GM18499 (cell line): ENCODE results near the gene CS.
"Not testable (repeated sequence)": the region's sequence is repeated elsewhere in the genome, so short reads cannot be mapped to it uniquely, and the experiment has no call there.

Source experiments
- ATAC-seq: cut with Tn5 transposase; IDR thresholded peaks from one replicate; pipeline ENCODE4 v1.9.1; 2021; ENCODE audit warnings: moderate number of reproducible peaks; ENCODE audit not compliant: insufficient read depth, unreplicated experiment

The CS gene

GRCh38 chr12:56284263-56284662 is 15.9 kb downstream of the CS start:
- not testable (repeated sequence) for ATAC-seq

DNA sequence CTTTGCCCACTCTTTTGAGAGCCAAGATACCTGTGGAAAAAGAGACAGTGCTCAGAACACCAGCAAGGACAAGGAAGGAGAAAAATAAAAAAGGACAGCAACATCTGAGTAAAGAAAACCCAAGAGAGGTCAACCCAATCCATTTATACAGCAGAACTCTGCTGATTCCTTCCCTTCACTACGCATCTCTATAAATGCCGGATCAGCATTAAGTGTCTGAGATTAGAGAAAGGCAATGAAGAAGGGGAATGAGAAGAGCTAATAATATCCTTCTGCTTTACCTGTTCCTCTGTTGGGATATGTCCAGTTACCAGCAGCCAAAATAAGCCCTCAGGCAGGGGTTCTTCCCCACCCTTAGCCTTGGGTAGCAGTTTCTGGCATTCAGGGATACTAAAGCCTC is 17.6 kb downstream of the CS start:
- no peak for ATAC-seq

GRCh38 chr12:56282030-56282429 is 18.1 kb downstream of the CS start:
- no peak for ATAC-seq

- no peak for ATAC-seq
Measured at GRCh38 chr12:56280849-56281248, 19.3 kb downstream of the CS start.

DNA sequence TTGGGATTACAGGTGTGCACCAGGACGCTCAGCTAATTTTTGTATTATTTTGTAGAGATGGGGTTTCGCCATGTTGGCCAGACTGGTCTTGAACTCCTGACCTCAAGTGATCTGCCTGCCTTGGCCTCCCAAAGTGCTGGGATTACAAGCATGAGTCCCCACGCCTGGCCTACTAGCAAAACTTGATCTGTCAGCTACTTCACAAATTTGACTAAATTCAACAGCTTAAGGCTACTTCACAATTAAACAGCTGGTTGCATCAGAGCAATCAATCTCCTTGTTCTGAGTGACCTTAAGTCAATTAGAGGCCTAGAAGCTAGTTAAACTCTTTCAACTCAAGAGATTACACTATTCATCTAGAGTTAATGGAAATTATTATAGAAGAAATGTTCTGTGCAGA is 21.2 kb downstream of the CS start:
- no peak for ATAC-seq

DNA sequence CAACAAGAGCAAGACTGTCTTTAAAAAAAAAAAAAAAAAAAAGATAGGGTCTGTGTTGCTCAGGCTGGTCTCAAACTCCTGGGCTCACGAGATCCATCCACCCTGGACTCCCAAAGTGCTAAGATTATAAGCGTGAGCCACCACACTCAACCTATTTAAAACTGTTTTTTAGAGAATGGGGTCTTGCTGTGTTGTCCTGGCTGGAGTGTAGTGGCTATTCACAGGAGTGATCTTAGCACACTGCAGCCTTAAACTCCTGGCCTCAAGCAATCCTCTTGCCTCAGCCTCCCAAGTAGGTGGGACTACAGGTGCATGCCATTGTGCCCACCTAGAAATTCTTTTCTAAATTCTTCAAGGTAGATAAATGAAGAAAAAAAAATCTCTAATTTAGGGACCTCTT is 25.8 kb downstream of the CS start:
- ATAC-seq = no peak

DNA sequence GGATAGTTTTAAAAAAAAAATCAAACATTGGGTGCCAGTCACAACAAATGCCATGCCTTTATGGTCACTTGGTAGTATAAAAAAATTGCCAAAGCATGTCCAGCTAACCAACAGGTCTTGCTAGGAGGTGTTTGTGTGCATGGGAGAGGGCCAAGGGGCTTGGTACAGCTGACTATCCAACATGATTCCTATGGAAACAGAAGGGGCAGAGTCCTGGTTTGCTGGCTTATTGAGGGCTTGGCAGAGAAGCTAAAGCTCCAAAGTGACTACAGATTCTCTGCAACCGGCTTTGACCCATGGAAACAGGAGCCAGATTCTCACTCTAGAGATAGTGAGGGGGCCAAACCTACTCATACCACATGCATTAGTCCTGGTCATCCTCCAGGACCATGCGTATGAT is 27.7 kb downstream of the CS start:
- not testable (repeated sequence) for ATAC-seq

DNA sequence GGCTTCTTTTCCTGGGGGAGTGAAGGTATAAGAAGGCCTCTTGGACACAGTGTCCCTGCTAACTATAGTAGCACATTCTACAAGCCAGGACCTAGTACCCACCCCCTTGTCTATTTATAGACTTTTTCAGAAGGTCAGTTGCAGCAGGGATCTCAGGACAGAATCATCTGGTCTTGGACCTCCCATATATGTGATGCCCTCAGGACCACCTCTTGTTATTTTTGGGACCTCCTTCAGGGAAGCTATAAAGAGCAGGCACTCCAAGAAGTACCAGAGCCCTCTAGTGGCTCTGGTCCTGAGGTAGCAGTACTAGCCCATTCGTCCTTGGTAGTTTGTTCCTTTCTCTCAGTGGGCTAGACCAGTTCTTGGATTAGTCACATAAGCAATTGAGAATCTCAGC is 29.1 kb downstream of the CS start:
- ATAC-seq = no peak

- ATAC-seq = no peak
Measured at GRCh38 chr12:56267443-56268071, 32.6 kb downstream of the CS start.

GRCh38 chr12:56266693-56267442 is 33.3 kb downstream of the CS start, which contains the start of gene COQ10A:
TSS of gene COQ10A (plus strand) at chr12:56266942. CDS start at chr12:56267119, 177 bp downstream.
- ATAC-seq = no peak

- ATAC-seq = not testable (repeated sequence)
Measured at GRCh38 chr12:56266068-56266692, 34.0 kb downstream of the CS start.

- ATAC-seq = not testable (repeated sequence)
Measured at GRCh38 chr12:56262955-56263354, 37.2 kb downstream of the CS start.

- no peak for ATAC-seq
Measured at GRCh38 chr12:56261503-56262232, 38.5 kb downstream of the CS start.

DNA sequence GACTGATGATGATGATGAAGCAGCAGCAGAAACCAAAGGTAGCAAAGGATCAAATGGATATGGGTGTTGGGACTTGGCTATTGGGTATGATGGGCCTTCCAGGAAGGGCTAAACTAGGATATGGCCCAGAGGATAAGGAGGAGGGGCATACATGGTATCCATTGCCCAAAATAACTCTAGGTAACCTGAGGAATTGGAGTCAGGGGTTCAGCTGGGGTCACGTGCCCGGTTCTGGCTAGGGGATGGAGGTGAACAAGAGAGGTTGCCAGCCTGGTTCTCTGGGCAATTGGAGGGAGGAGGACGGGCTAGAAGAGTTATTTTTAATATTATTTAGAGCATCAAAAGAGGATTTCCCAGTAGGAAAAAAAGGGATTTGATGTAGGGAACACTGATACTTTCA is 39.2 kb downstream of the CS start:
- ATAC-seq = no peak

- ATAC-seq = no peak
Measured at GRCh38 chr12:56260380-56260779, 39.8 kb downstream of the CS start.

- ATAC-seq = no peak
Measured at GRCh38 chr12:56258820-56259183, 41.3 kb downstream of the CS start.

DNA sequence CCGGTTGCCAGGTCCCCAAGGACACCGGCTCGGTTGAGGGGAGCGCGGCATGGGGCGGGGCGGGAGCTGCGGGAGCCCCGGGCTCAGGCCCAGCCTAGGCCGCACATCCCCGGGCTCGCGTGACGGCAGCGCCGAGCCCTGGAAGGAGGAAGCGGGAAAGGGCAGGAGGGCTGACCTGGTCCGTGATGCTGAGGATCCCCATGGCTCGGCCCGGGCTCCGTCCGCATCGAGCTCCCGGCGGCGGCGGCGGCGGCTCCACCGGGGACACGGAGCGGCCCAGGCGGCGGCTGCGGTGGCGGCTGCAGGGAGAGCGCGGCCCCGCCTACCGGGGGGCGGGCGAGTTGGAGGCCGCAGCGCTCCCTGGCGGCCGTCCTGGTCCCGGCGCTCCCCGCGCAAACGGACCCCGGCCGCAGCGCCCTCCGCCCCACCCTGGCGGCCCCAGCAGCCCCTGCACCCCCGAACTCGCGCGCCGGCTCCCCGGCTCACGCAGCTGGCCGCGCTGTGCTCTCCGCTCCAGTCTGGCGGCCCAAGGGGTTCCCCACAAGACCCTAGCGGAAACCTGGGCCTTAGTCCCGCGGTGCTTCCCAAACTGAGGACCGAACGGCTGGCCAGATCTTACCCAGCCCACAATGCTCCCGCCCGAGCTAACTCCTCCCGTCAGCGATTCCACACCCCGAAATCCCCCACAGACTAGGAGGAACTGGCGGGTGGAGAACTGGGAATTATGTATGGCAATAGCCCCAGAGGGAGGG is 41.9 kb downstream of the CS start, which contains the start of gene ANKRD52:
Gene ANKRD52, minus strand, starts transcription at position 317 of the 752 bp plus-strand sequence. Its CDS starts 115 bp downstream, at position 202.
- ATAC-seq = no peak

- no peak for ATAC-seq
Measured at GRCh38 chr12:56257491-56258067, 42.6 kb downstream of the CS start.

DNA sequence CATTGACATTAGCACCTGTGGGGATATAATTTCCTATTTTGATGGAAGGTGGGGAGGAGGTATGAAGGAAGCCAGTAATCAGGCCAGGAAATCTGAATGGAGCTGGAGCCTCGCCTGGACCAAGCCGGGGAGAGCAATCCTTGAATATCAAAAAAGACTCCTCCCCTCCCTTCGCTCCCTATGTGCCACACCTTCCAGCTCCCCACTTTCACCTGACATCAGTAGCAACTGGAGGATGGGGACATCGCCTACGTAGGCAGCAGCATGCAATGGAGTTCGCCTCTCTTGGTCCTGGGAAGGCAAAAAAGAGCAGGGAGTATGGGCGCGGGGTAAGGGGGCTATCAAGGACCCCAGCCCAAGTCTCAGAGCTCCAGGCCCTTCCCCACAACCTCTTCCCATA is 43.1 kb downstream of the CS start:
- ATAC-seq = no peak
